ENCODE measurements around the gene SPNS3. TPM values are rescaled to one million over a fixed set of nuclear protein-coding genes. Genes with fewer than 3 reads are reported as not detected.

SPNS3 gene
- total RNA-seq, 1 donor from 2014 or later, result 0.34 TPM

DNA sequence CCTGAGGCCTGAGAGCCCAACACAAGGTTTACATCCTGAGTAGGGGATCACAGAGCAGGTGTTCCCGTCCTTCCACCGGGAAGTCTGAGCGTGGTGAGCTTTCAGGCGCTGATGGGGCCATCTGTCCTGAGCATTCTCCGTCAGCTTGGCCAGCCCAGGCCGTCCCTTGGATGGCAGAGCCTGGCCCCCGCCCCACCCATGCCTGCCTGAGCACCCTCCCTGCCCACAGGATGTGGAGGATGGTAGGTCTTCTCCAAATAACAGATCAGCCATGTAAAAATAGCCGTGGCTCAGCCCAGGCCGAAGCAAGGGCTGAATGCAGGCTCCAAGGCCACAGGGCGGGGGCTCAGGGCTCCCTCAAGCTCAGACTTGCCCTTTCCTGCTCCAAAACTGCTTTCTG lies 85.2 kb downstream of the SPNS3 start:
- peaks cover 14% of the 10 kb centered on the region for H3K4me1 Mint-ChIP-seq (ENCODE audit: unreplicated experiment)
- DNase-seq (ENCODE audit: extremely low spot score, unreplicated experiment), result no peak
- no peaks in the 10 kb centered on the region for H3K27me3 Mint-ChIP-seq

DNA sequence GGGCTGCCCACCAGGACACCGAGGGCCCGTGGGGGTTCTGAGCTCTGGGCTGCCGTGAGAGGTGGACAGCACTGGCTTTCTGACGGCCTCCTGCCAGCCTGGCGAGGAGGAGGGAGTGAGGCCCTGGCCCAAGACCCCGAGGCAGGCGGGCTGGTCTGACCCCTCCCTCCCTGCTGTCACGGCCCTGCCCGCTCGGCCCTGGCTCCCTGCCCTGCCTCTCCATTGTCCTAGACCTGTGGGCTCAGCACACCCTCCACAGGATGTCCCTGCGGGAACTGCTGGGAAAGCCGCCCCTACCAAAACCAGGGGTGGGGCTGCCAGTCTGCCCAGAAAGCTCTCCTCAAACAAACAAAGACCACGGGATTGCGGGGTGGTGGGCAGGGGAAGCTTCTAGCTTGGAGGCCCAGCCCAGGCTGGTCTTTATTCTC lies 85.6 kb downstream of the SPNS3 start:
- Mint-ChIP-seq H3K4me3 (no peak overlapping the region), H3K27ac (no peak overlapping the region), H3K27me3 (no peaks in the 10 kb centered on the region), H3K36me3 (no peaks in the 10 kb centered on the region), H3K9me3 (no peaks in the 10 kb centered on the region), H3K4me1 (ENCODE audit: unreplicated experiment) (peaks cover 15% of the 10 kb centered on the region)
- DNase-seq (ENCODE audit: extremely low spot score, unreplicated experiment), result no peak
- TF ChIP-seq, protein P1, sequence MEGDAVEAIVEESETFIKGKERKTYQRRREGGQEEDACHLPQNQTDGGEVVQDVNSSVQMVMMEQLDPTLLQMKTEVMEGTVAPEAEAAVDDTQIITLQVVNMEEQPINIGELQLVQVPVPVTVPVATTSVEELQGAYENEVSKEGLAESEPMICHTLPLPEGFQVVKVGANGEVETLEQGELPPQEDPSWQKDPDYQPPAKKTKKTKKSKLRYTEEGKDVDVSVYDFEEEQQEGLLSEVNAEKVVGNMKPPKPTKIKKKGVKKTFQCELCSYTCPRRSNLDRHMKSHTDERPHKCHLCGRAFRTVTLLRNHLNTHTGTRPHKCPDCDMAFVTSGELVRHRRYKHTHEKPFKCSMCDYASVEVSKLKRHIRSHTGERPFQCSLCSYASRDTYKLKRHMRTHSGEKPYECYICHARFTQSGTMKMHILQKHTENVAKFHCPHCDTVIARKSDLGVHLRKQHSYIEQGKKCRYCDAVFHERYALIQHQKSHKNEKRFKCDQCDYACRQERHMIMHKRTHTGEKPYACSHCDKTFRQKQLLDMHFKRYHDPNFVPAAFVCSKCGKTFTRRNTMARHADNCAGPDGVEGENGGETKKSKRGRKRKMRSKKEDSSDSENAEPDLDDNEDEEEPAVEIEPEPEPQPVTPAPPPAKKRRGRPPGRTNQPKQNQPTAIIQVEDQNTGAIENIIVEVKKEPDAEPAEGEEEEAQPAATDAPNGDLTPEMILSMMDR (conservative IDR thresholded peaks at IDR 0.05), result no peak

More for the DNA sequence above, 85.2 kb downstream of the SPNS3 start:
- H3K9me3 Mint-ChIP-seq, result no peaks in the 10 kb centered on the region
- H3K36me3 Mint-ChIP-seq, result no peaks in the 10 kb centered on the region
- TF ChIP-seq, protein P1 (conservative IDR thresholded peaks at IDR 0.05), result no peak
- H3K27ac Mint-ChIP-seq, result no peak overlapping the region
- H3K4me3 Mint-ChIP-seq, result no peak overlapping the region

DNA sequence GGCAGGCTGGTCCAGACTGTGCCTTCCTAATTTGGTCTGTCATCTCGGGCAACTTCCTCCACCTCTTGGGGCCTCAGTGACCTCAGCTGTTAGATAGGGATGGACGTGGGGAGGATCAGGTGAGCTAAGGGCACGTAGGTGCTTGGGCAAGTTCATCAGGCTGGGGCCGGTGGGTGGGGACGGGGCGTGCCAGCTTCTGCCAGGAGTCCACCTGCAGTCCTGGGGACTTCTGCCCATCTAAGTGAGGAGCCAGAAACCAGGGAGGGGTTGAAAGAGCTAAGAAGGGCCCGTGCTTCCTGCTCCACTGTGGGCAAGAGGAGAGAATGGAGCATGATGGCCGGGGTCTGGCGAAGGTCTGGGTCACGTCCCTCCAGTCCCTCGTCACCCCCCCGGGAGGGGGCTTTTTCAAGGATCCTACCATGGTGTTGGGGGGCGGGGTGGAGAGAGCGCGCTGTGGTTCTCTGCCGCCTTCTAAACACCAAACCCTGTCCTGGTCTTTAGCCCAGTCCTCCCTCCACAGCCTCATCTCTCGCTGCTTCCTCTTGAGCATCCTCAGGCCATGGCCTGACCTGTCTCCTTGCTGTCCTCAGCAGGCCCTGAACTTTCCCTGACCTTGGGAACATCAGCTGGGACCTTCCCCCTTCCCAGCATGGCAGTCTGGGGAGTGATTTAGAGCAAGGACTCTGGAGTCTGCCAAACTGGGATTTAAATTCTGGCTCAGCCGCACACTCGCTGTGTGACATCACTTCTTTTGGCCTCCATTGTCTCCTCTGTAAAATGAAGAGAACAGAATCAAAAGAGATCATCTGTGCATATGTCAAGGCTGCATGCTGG lies 86.5 kb downstream of the SPNS3 start:
- DNase-seq (ENCODE audit: extremely low spot score, unreplicated experiment), result no peak
- TF ChIP-seq, protein P1 (conservative IDR thresholded peaks at IDR 0.05), result no peak
- H3K4me3 Mint-ChIP-seq, result no peak overlapping the region
- H3K27ac Mint-ChIP-seq, result peak overlapping the region; percentile 87
- H3K27me3 Mint-ChIP-seq, result no peaks in the 10 kb centered on the region
- H3K9me3 Mint-ChIP-seq, result no peaks in the 10 kb centered on the region
- H3K4me1 Mint-ChIP-seq (ENCODE audit: unreplicated experiment), result peaks cover 15% of the 10 kb centered on the region
- no peaks in the 10 kb centered on the region for H3K36me3 Mint-ChIP-seq

DNA sequence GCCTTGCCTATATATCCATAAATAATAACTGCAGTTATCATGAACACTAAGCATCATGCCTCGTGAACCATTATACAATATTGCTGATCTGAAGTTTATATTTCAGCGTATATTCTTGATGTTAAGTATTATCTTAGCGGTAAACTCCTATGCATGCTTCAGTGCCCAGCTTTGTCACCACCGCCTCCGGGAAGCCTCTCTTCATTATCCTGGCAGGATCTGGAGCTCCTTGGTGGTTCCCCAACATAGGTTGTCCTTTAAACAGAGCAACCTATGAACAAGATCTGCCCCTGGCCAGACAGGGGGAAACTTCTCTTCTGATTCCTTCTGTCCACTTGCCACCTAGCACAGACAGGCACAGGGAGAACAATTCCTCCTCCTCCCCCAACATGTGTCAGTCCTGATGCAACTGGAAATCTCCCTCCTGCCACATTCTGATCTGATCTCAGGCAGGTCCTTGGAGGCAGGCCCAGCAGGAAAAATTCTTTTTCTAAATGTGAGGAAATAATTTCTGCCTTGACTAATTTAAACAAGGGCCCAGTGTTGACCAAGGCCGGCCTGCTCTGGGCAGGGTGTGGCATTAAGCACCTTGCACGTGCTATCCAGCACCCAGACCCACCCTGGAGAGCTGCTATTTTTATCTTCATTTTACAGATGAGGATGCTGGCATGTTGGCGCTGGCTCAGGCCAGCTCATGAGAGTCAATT lies 87.3 kb downstream of the SPNS3 start:
- TF ChIP-seq, protein P1 (conservative IDR thresholded peaks at IDR 0.05), result no peak
- no peak for DNase-seq (ENCODE audit: extremely low spot score, unreplicated experiment)
- Mint-ChIP-seq H3K4me3 (no peak overlapping the region), H3K27me3 (no peaks in the 10 kb centered on the region), H3K27ac (peak overlapping the region; percentile 87), H3K36me3 (no peaks in the 10 kb centered on the region), H3K9me3 (no peaks in the 10 kb centered on the region), H3K4me1 (ENCODE audit: unreplicated experiment) (peaks cover 15% of the 10 kb centered on the region)

DNA sequence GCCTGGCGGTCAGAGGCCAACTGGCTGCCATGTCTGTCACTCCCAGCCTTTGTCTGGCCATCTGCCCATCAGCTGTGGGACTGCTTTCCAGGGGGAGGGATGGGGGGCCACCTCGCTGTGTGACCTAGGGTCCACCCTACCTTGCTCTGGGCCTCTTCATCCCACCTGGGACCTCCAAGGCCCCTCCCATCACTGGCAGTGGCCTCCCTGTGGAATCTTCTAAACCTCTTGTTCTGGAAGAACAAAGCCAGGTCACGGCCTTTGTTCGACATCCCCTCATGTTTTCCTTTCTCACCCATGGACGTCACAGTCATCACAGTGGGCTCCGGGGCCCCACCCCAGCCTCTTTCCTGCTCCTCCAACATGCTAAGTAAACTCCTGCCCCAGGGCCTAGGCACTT lies 88.9 kb downstream of the SPNS3 start:
- H3K4me1 Mint-ChIP-seq (ENCODE audit: unreplicated experiment), result peaks cover 20% of the 10 kb centered on the region
- H3K36me3 Mint-ChIP-seq, result no peaks in the 10 kb centered on the region

More for the DNA sequence above, 88.9 kb downstream of the SPNS3 start:
- DNase-seq (ENCODE audit: extremely low spot score, unreplicated experiment), result no peak
- TF ChIP-seq, protein P1 (conservative IDR thresholded peaks at IDR 0.05), result no peak
- Mint-ChIP-seq H3K27ac (no peak overlapping the region), H3K9me3 (no peaks in the 10 kb centered on the region), H3K4me3 (no peak overlapping the region), H3K27me3 (peaks cover 4% of the 10 kb centered on the region)

Data from type B pancreatic cell (in vitro differentiated cells).